Calu3 (cell line): Measurements from ENCODE around the gene CCDC71. TPM values are rescaled to one million over a fixed set of nuclear protein-coding genes. Genes with fewer than 3 reads are reported as not detected.

Source experiments
- BruUV-seq: library from RNA; stranded (reverse); fragments of 400-500 nt; replicated peaks from 2 replicates; lab custom pipeline; 2021; lab: Mats Ljungman, UMichigan
- CTCF ChIA-PET: fragments of 300-600 bp; sonication (Branson Sonifier 250); formaldehyde crosslinking; loops from one replicate; lab custom pipeline; 2022; ENCODE audit warnings: antibody characterized with exemption; lab: Charles Lee
- DNase-seq: peaks from one replicate; pipeline ENCODE4 v3.0.0; 2022
- H3K27ac Mint-ChIP-seq: one replicate; pipeline ENCODE4 v1.8.0; 2022; ENCODE audit warnings: mixed read lengths; ENCODE audit not compliant: unreplicated experiment
- H3K27me3 Mint-ChIP-seq: one replicate; pipeline ENCODE4 v1.8.0; 2022; ENCODE audit warnings: mixed read lengths; ENCODE audit not compliant: unreplicated experiment
- H3K36me3 Mint-ChIP-seq: one replicate; pipeline ENCODE4 v1.8.0; 2022; ENCODE audit warnings: mild to moderate bottlenecking, moderate library complexity, mixed read lengths; ENCODE audit not compliant: insufficient read depth, unreplicated experiment
- H3K4me1 Mint-ChIP-seq: one replicate; pipeline ENCODE4 v1.8.0; 2022; ENCODE audit warnings: mild to moderate bottlenecking, low read depth, mixed read lengths; ENCODE audit not compliant: unreplicated experiment
- H3K4me3 Mint-ChIP-seq: one replicate; pipeline ENCODE4 v1.8.0; 2022; ENCODE audit warnings: mild to moderate bottlenecking, low read depth, moderate library complexity, mixed read lengths; ENCODE audit not compliant: unreplicated experiment
- H3K9me3 Mint-ChIP-seq: one replicate; pipeline ENCODE4 v1.8.0; 2022; ENCODE audit warnings: low read depth, mixed read lengths; ENCODE audit not compliant: unreplicated experiment
- intact Hi-C: fragments of 100-400 bp; cut with micrococcal nuclease; formaldehyde crosslinking; loops from one replicate; pipeline ENCODE4 v1.10.0; 2022; ENCODE audit not compliant: unreplicated experiment
- total RNA-seq: library from RNA; stranded (reverse); gene quantifications from 2 replicates; pipeline ENCODE4 v1.2.3, GENCODE V29; 2022
- TF ChIP-seq, protein P1 (sequence below): fragments of 200-600 bp; IDR thresholded peaks from one replicate; pipeline ENCODE4 v1.8.0; 2022; ENCODE audit warnings: antibody characterized with exemption; ENCODE audit not compliant: unreplicated experiment

The CCDC71 gene
- total RNA-seq, 1 experiment from 2014 or later, result 20.2 TPM

DNA sequence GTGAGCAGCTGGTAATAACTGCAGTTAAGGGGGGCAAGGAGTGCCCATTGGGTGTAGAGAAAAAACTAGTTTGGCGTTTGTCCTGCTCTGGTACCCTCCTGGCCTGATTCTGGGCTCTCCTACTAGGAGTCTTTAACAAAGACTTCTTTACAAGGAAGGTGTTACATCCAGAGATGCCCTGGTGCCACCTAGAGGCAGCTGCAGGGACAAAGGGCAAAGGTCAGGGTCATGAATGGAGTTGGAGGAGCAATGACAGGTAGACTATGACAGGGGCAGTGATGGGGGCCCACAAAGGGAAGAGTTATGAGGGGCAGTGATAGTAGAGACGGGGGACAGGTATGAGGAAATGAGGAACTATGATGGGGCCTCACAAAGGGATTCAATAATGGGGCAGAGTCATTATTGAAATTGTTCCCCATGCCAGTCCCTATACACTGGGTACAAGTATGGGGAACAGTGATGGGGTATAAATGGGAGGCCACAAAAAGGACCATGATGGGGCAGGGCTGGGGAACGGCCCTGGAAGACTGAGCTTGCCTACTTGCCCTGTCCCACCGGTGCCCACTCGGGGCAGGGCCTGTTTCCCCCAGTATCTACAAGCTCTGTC is 7.9 kb downstream of the CCDC71 start:
- no TSS peak for BruUV-seq
- H3K4me1 Mint-ChIP-seq, result no peaks in the 10 kb centered on the region
- TF ChIP-seq, protein P1, sequence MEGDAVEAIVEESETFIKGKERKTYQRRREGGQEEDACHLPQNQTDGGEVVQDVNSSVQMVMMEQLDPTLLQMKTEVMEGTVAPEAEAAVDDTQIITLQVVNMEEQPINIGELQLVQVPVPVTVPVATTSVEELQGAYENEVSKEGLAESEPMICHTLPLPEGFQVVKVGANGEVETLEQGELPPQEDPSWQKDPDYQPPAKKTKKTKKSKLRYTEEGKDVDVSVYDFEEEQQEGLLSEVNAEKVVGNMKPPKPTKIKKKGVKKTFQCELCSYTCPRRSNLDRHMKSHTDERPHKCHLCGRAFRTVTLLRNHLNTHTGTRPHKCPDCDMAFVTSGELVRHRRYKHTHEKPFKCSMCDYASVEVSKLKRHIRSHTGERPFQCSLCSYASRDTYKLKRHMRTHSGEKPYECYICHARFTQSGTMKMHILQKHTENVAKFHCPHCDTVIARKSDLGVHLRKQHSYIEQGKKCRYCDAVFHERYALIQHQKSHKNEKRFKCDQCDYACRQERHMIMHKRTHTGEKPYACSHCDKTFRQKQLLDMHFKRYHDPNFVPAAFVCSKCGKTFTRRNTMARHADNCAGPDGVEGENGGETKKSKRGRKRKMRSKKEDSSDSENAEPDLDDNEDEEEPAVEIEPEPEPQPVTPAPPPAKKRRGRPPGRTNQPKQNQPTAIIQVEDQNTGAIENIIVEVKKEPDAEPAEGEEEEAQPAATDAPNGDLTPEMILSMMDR, result peak; percentile 58
- H3K27me3 Mint-ChIP-seq, result no peaks in the 10 kb centered on the region
- CTCF ChIA-PET, result no interaction called here
- intact Hi-C loops, result no loop called here
- no peaks in the 10 kb centered on the region for H3K9me3 Mint-ChIP-seq
- peaks cover 10% of the 10 kb centered on the region for H3K36me3 Mint-ChIP-seq
- H3K27ac Mint-ChIP-seq, result peak overlapping the region; percentile 21
- peak; percentile 60 for DNase-seq
- H3K4me3 Mint-ChIP-seq, result no peak overlapping the region

DNA sequence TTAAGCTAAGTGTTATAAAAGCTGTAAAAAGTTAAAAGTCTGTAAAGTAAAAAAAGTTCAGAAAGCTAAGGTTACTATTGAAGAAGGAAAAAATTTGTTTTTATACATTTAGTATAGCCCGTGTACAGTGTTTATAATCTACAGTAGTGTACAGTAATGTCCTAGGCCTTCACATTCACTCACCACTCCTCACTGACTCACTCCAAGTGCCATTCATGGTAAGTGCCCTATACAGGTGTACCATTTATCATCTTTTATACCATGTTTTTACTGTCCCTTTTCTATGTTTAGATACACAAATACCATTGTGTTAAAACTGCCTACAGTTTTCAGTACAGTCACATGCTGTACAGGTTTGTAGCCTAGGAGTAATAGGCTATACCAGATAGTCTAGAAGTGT is 8.8 kb downstream of the CCDC71 start:
- intact Hi-C loops, result no loop called here

DNA sequence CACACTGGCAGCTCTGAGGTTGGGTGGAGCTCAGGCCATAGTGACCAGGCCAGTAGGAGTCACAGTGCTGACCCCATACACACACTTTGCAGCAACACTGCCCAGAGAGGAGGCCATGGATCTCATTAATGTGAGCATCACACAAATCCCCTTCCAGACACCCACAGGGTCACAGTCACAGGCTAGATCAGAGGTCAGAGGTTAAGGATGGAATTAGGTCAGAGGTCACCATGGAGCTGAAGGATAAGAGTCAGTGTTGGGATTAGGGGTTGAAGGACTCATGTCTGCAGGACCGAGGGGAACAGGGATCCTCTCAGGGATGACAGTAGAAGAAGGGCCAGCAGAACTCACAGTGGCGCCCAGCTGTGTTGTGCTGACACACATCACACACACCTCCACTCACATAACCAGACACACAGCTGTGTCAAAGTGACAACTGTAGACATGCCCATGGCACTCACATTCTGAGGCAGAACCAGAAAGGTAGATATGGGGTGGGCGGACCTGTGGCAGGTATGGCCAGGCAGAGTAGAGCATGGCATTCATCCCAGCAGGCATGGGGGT is 12.7 kb downstream of the CCDC71 start:
- Mint-ChIP-seq H3K4me3 (no peak overlapping the region), H3K36me3 (peaks cover 5% of the 10 kb centered on the region), H3K4me1 (no peaks in the 10 kb centered on the region), H3K27me3 (no peaks in the 10 kb centered on the region), H3K9me3 (no peaks in the 10 kb centered on the region), H3K27ac (no peak overlapping the region)
- no peak for DNase-seq
- TF ChIP-seq, protein P1, result no peak
- intact Hi-C loops, result no loop called here
- CTCF ChIA-PET, result no interaction called here
- BruUV-seq, result no TSS peak

More for the DNA sequence above, 8.8 kb downstream of the CCDC71 start:
- no peak overlapping the region for H3K27ac Mint-ChIP-seq
- TF ChIP-seq, protein P1, result no peak
- DNase-seq, result no peak
- no peaks in the 10 kb centered on the region for H3K9me3 Mint-ChIP-seq
- no TSS peak for BruUV-seq
- H3K27me3 Mint-ChIP-seq, result no peaks in the 10 kb centered on the region
- no peaks in the 10 kb centered on the region for H3K4me1 Mint-ChIP-seq
- CTCF ChIA-PET, result no interaction called here
- H3K4me3 Mint-ChIP-seq, result no peak overlapping the region
- peaks cover 5% of the 10 kb centered on the region for H3K36me3 Mint-ChIP-seq

DNA sequence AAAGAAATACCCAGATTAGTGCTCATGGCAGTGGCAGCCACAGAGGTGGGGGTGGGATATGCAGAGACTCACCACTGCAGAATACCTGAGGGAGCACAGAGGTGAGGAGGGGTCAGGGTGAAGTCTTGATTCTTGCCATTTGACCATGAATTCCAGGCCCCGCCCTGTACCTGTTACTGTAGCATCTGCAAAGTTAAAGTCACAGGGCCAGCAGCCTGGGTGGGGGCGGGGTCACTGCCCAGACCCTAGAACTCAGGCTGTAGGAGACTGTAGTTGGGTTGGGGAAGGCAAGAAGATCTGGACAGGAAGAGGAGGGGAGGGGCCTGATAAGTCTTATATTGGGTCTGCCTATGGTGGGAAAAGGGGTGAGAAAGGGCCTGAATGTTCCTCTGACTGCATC is 14.5 kb downstream of the CCDC71 start:
- DNase-seq, result no peak
- intact Hi-C loops, result no loop called here
- no TSS peak for BruUV-seq
- Mint-ChIP-seq H3K9me3 (no peaks in the 10 kb centered on the region), H3K4me3 (no peak overlapping the region), H3K27ac (no peak overlapping the region), H3K4me1 (no peaks in the 10 kb centered on the region), H3K36me3 (no peaks in the 10 kb centered on the region), H3K27me3 (no peaks in the 10 kb centered on the region)
- TF ChIP-seq, protein P1, result no peak
- CTCF ChIA-PET, result no interaction called here
